Measurements from ENCODE around the gene RFC5.
A peak's percentile ranks its signal among the peaks of the same experiment; 100 is the strongest.

Gene RFC5

GRCh38 chr12:118016424-118017264 is at the start of gene RFC5:
RFC5 (plus strand) TSS chr12:118016703; CDS start chr12:118016828, 125 bp downstream.
- Histone ChIP-seq H3K36me3 (ENCODE audit: control insufficient read depth in 2 of 2, insufficient read depth in 2 of 2, low read length in 2 of 2) (peaks cover 10% of the 10 kb centered on the region in 2 donors), H3K4me1 (ENCODE audit: control insufficient read depth in 2 of 2, insufficient read depth in 2 of 2, low read length in 2 of 2) (peaks cover 6 to 13% of the 10 kb centered on the region in 2 donors), H3K9ac (ENCODE audit: low read depth in 1 of 2, low read length in 2 of 2) (peak within 1 kb of the TSS; percentile 88 to 89), H3K27ac (ENCODE audit: low read depth in 2 of 2, low read length in 2 of 2) (peak within 1 kb of the TSS in 1 of 2 donors; percentile 23), H3K27me3 (ENCODE audit: control insufficient read depth in 2 of 2, insufficient read depth in 2 of 2, low read length in 2 of 2) (no peaks in the 10 kb centered on the region), H3K9me3 (ENCODE audit: control insufficient read depth in 2 of 2, low read length in 2 of 2) (no peaks in the 10 kb centered on the region), H3K4me3 (ENCODE audit: low read length in 2 of 2) (peak within 1 kb of the TSS; percentile 93 to 99)

GRCh38 chr12:117967043-117967442 is 49.5 kb upstream of the RFC5 start:
- Histone ChIP-seq H3K27ac (ENCODE audit: low read depth in 2 of 2, low read length in 2 of 2) (no peak overlapping the region), H3K4me3 (ENCODE audit: low read length in 2 of 2) (no peak overlapping the region), H3K9me3 (ENCODE audit: control insufficient read depth in 2 of 2, low read length in 2 of 2) (no peaks in the 10 kb centered on the region), H3K9ac (ENCODE audit: low read depth in 1 of 2, low read length in 2 of 2) (no peak overlapping the region), H3K4me1 (ENCODE audit: control insufficient read depth in 2 of 2, insufficient read depth in 2 of 2, low read length in 2 of 2) (peaks cover 3 to 9% of the 10 kb centered on the region in 2 donors), H3K27me3 (ENCODE audit: control insufficient read depth in 2 of 2, insufficient read depth in 2 of 2, low read length in 2 of 2) (peaks cover 0 to 3% of the 10 kb centered on the region in 2 donors), H3K36me3 (ENCODE audit: control insufficient read depth in 2 of 2, insufficient read depth in 2 of 2, low read length in 2 of 2) (no peaks in the 10 kb centered on the region)

GRCh38 chr12:117967512-117967911 is 49.0 kb upstream of the RFC5 start:
- Histone ChIP-seq H3K4me3 (ENCODE audit: low read length in 2 of 2) (peak overlapping the region in 1 of 2 donors; percentile 69), H3K4me1 (ENCODE audit: control insufficient read depth in 2 of 2, insufficient read depth in 2 of 2, low read length in 2 of 2) (peaks cover 3 to 9% of the 10 kb centered on the region in 2 donors), H3K27ac (ENCODE audit: low read depth in 2 of 2, low read length in 2 of 2) (no peak overlapping the region), H3K9ac (ENCODE audit: low read depth in 1 of 2, low read length in 2 of 2) (no peak overlapping the region), H3K9me3 (ENCODE audit: control insufficient read depth in 2 of 2, low read length in 2 of 2) (no peaks in the 10 kb centered on the region), H3K36me3 (ENCODE audit: control insufficient read depth in 2 of 2, insufficient read depth in 2 of 2, low read length in 2 of 2) (no peaks in the 10 kb centered on the region), H3K27me3 (ENCODE audit: control insufficient read depth in 2 of 2, insufficient read depth in 2 of 2, low read length in 2 of 2) (peaks cover 0 to 3% of the 10 kb centered on the region in 2 donors)

GRCh38 chr12:117968151-117968789 is 48.2 kb upstream of the RFC5 start:
- Histone ChIP-seq H3K27me3 (ENCODE audit: control insufficient read depth in 2 of 2, insufficient read depth in 2 of 2, low read length in 2 of 2) (peaks cover 0 to 3% of the 10 kb centered on the region in 2 donors), H3K9me3 (ENCODE audit: control insufficient read depth in 2 of 2, low read length in 2 of 2) (no peaks in the 10 kb centered on the region), H3K27ac (ENCODE audit: low read depth in 2 of 2, low read length in 2 of 2) (peak overlapping the region; percentile 60 to 67), H3K4me1 (ENCODE audit: control insufficient read depth in 2 of 2, insufficient read depth in 2 of 2, low read length in 2 of 2) (peaks cover 3 to 9% of the 10 kb centered on the region in 2 donors), H3K9ac (ENCODE audit: low read depth in 1 of 2, low read length in 2 of 2) (peak overlapping the region; percentile 14 to 52), H3K36me3 (ENCODE audit: control insufficient read depth in 2 of 2, insufficient read depth in 2 of 2, low read length in 2 of 2) (no peaks in the 10 kb centered on the region), H3K4me3 (ENCODE audit: low read length in 2 of 2) (peak overlapping the region; percentile 62 to 69)

GRCh38 chr12:117968826-117969659 is 47.5 kb upstream of the RFC5 start, which contains the start of gene KSR2:
KSR2 (minus strand) TSS chr12:117968990; CDS start chr12:117968255, 735 bp downstream.
- Histone ChIP-seq H3K4me1 (ENCODE audit: control insufficient read depth in 2 of 2, insufficient read depth in 2 of 2, low read length in 2 of 2) (peaks cover 3 to 9% of the 10 kb centered on the region in 2 donors), H3K9me3 (ENCODE audit: control insufficient read depth in 2 of 2, low read length in 2 of 2) (no peaks in the 10 kb centered on the region), H3K36me3 (ENCODE audit: control insufficient read depth in 2 of 2, insufficient read depth in 2 of 2, low read length in 2 of 2) (no peaks in the 10 kb centered on the region), H3K27ac (ENCODE audit: low read depth in 2 of 2, low read length in 2 of 2) (peak within 1 kb of the TSS; percentile 60 to 67), H3K4me3 (ENCODE audit: low read length in 2 of 2) (peak within 1 kb of the TSS; percentile 62 to 69), H3K9ac (ENCODE audit: low read depth in 1 of 2, low read length in 2 of 2) (peak within 1 kb of the TSS; percentile 32 to 58), H3K27me3 (ENCODE audit: control insufficient read depth in 2 of 2, insufficient read depth in 2 of 2, low read length in 2 of 2) (peaks cover 0 to 3% of the 10 kb centered on the region in 2 donors)

- H3K27ac ChIP-seq (ENCODE audit: low read depth in 2 of 2, low read length in 2 of 2): no peak overlapping the region
- no peak overlapping the region for H3K9ac ChIP-seq (ENCODE audit: low read depth in 1 of 2, low read length in 2 of 2)
- H3K4me1 ChIP-seq (ENCODE audit: control insufficient read depth in 2 of 2, insufficient read depth in 2 of 2, low read length in 2 of 2): peaks cover 3 to 9% of the 10 kb centered on the region in 2 donors
- H3K4me3 ChIP-seq (ENCODE audit: low read length in 2 of 2): no peak overlapping the region
- H3K27me3 ChIP-seq (ENCODE audit: control insufficient read depth in 2 of 2, insufficient read depth in 2 of 2, low read length in 2 of 2): peaks cover 0 to 3% of the 10 kb centered on the region in 2 donors
- H3K9me3 ChIP-seq (ENCODE audit: control insufficient read depth in 2 of 2, low read length in 2 of 2): no peaks in the 10 kb centered on the region
- H3K36me3 ChIP-seq (ENCODE audit: control insufficient read depth in 2 of 2, insufficient read depth in 2 of 2, low read length in 2 of 2): no peaks in the 10 kb centered on the region
These were observed 46.2 kb upstream of the RFC5 start for GRCh38 chr12:117970334-117970733.

- H3K9me3 ChIP-seq (ENCODE audit: control insufficient read depth in 2 of 2, low read length in 2 of 2): no peaks in the 10 kb centered on the region
- H3K27ac ChIP-seq (ENCODE audit: low read depth in 2 of 2, low read length in 2 of 2): peak overlapping the region in 1 of 2 donors; percentile 45
- H3K27me3 ChIP-seq (ENCODE audit: control insufficient read depth in 2 of 2, insufficient read depth in 2 of 2, low read length in 2 of 2): peaks cover 0 to 3% of the 10 kb centered on the region in 2 donors
- H3K36me3 ChIP-seq (ENCODE audit: control insufficient read depth in 2 of 2, insufficient read depth in 2 of 2, low read length in 2 of 2): no peaks in the 10 kb centered on the region
- H3K9ac ChIP-seq (ENCODE audit: low read depth in 1 of 2, low read length in 2 of 2): no peak overlapping the region
- no peak overlapping the region for H3K4me3 ChIP-seq (ENCODE audit: low read length in 2 of 2)
- H3K4me1 ChIP-seq (ENCODE audit: control insufficient read depth in 2 of 2, insufficient read depth in 2 of 2, low read length in 2 of 2): peaks cover 3 to 7% of the 10 kb centered on the region in 2 donors
These were observed 44.2 kb upstream of the RFC5 start for GRCh38 chr12:117972301-117972700.

GRCh38 chr12:117975006-117975405 is 41.5 kb upstream of the RFC5 start:
- Histone ChIP-seq H3K9ac (ENCODE audit: low read depth in 1 of 2, low read length in 2 of 2) (no peak overlapping the region), H3K27me3 (ENCODE audit: control insufficient read depth in 2 of 2, insufficient read depth in 2 of 2, low read length in 2 of 2) (no peaks in the 10 kb centered on the region), H3K9me3 (ENCODE audit: control insufficient read depth in 2 of 2, low read length in 2 of 2) (no peaks in the 10 kb centered on the region), H3K27ac (ENCODE audit: low read depth in 2 of 2, low read length in 2 of 2) (no peak overlapping the region), H3K36me3 (ENCODE audit: control insufficient read depth in 2 of 2, insufficient read depth in 2 of 2, low read length in 2 of 2) (no peaks in the 10 kb centered on the region), H3K4me3 (ENCODE audit: low read length in 2 of 2) (no peak overlapping the region), H3K4me1 (ENCODE audit: control insufficient read depth in 2 of 2, insufficient read depth in 2 of 2, low read length in 2 of 2) (no peaks in the 10 kb centered on the region)

GRCh38 chr12:117977373-117977772 is 39.1 kb upstream of the RFC5 start:
- no peaks in the 10 kb centered on the region for H3K9me3 ChIP-seq (ENCODE audit: control insufficient read depth in 2 of 2, low read length in 2 of 2)
- no peaks in the 10 kb centered on the region for H3K4me1 ChIP-seq (ENCODE audit: control insufficient read depth in 2 of 2, insufficient read depth in 2 of 2, low read length in 2 of 2)
- no peak overlapping the region for H3K27ac ChIP-seq (ENCODE audit: low read depth in 2 of 2, low read length in 2 of 2)
- no peak overlapping the region for H3K4me3 ChIP-seq (ENCODE audit: low read length in 2 of 2)
- H3K36me3 ChIP-seq (ENCODE audit: control insufficient read depth in 2 of 2, insufficient read depth in 2 of 2, low read length in 2 of 2): no peaks in the 10 kb centered on the region
- H3K27me3 ChIP-seq (ENCODE audit: control insufficient read depth in 2 of 2, insufficient read depth in 2 of 2, low read length in 2 of 2): no peaks in the 10 kb centered on the region
- H3K9ac ChIP-seq (ENCODE audit: low read depth in 1 of 2, low read length in 2 of 2): no peak overlapping the region
